HEK293T (cell line): Measurements from ENCODE around the gene CCR1.

Experiments used
- ARNT ChIP-seq: fragments of 450-650 bp; IDR thresholded peaks from 2 replicates; pipeline ENCODE4 v1.6.1; 2017; ENCODE audit warnings: mild to moderate bottlenecking
- BHLHE40 ChIP-seq: fragments of 450-650 bp; IDR thresholded peaks from 2 replicates; pipeline ENCODE4 v1.6.1; 2016; ENCODE audit warnings: mild to moderate bottlenecking, moderate library complexity, borderline replicate concordance
- CTBP1 ChIP-seq: fragments of 450-650 bp; IDR thresholded peaks from 2 replicates; pipeline ENCODE4 v1.6.1; 2016; ENCODE audit warnings: borderline replicate concordance
- ELF4 ChIP-seq: fragments of 450-650 bp; IDR thresholded peaks from 2 replicates; pipeline ENCODE4 v1.6.1; 2017; ENCODE audit warnings: antibody characterized with exemption
- FOXA1 ChIP-seq: fragments of 450-650 bp; IDR thresholded peaks from 2 replicates; pipeline ENCODE4 v1.6.1; 2016; ENCODE audit warnings: mild to moderate bottlenecking
- FOXK2 ChIP-seq: fragments of 450-650 bp; IDR thresholded peaks from 2 replicates; pipeline ENCODE4 v1.6.1; 2016; ENCODE audit warnings: mild to moderate bottlenecking
- FOXM1 ChIP-seq: fragments of 450-650 bp; IDR thresholded peaks from 2 replicates; pipeline ENCODE4 v1.6.1; 2017; ENCODE audit warnings: mild to moderate bottlenecking, borderline replicate concordance
- HDGF ChIP-seq: fragments of 450-650 bp; IDR thresholded peaks from 2 replicates; pipeline ENCODE4 v1.6.1; 2017; ENCODE audit warnings: antibody characterized with exemption, borderline replicate concordance
- LEF1 ChIP-seq: fragments of 450-650 bp; IDR thresholded peaks from 2 replicates; pipeline ENCODE4 v1.6.1; 2017; ENCODE audit warnings: mild to moderate bottlenecking, borderline replicate concordance
- NFRKB ChIP-seq: fragments of 450-650 bp; IDR thresholded peaks from 2 replicates; pipeline ENCODE4 v1.6.1; 2016; ENCODE audit warnings: mild to moderate bottlenecking, moderate library complexity
- SP1 ChIP-seq: fragments of 450-650 bp; IDR thresholded peaks from 2 replicates; pipeline ENCODE4 v1.6.1; 2017
- SUZ12 ChIP-seq: fragments of 450-650 bp; IDR thresholded peaks from 2 replicates; pipeline ENCODE4 v1.6.1; 2016; ENCODE audit warnings: mild to moderate bottlenecking
- TARDBP ChIP-seq: fragments of 450-650 bp; IDR thresholded peaks from 2 replicates; pipeline ENCODE4 v1.6.1; 2016
- ZNF384 ChIP-seq: fragments of 450-650 bp; IDR thresholded peaks from 2 replicates; pipeline ENCODE4 v1.6.1; 2016

DNA sequence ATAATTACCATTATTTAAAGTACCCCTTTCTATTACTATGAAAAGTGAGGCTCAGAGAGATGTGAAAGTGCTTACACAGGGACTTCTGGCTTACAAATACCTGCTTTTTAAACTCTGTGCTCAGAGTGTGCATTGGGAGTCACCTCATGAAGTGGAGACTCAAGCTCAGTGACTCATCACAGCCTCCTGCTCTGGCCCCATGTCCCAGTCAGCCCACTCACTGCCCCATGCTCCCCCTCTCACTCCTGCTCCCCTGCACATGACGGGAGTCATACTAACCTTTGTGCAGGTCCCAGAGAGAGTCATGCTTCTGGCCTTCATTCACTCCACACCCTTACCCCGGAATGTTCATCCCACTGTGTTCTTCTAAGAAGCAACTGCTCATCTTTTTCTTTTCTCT is 20.2 kb downstream of the CCR1 start:
- TF ChIP-seq SP1 (no peak), ZNF384 (no peak), FOXA1 (no peak), NFRKB (no peak), BHLHE40 (no peak), ARNT (no peak), TARDBP (no peak), ELF4 (no peak), CTBP1 (no peak), FOXM1 (no peak), LEF1 (no peak), HDGF (no peak), FOXK2 (no peak), SUZ12 (no peak)
